Measurements from ENCODE around the gene LRP2.
A peak's percentile ranks its signal among the peaks of the same experiment; 100 is the strongest.

LRP2 gene

DNA sequence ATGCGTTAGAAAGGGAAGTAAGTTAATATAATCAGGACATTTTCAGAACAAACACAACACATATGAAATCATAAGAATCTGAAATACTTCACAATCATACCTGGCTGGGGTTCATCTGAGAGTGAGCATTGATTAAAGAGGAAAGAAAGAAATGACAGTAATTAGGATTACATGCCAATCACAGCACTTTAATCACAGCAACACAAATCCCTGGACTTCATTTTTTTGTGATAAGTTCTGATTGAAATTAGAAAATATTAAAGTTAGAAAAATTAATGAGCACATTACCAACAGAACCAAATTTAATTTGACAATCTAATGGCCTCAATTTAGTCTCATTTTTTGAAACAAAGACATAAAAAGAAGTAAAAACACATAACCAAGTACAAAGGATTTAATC is 121.9 kb downstream of the LRP2 start:
- DNase-seq (ENCODE audit: low read depth), result no peak

DNA sequence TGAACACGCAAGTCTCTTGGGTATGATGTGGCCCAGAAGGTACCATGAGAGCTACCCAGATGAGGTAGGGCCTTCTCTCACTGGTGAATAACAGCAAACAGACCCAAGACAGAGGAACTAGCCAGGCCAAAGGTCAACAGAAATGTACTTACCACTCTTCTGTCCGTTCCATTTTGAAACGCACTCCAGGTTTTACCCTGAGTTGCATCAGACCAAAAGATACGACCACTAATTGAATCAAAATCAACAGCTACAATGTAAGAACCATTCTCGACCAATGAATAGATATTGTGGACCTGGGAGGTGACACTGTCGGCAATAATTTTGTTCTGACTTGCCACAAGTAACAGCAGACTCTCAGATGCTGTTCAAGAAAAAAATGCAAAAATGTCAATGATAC is 124.4 kb downstream of the LRP2 start:
- DNase-seq (ENCODE audit: low read depth), result no peak

- DNase-seq (ENCODE audit: low read depth), result no peak
Observed at GRCh38 chr2:169237286-169237685, 125.0 kb downstream of the LRP2 start.

GRCh38 chr2:169232551-169233154 is 129.7 kb downstream of the LRP2 start:
- DNase-seq (ENCODE audit: low read depth), result no peak

GRCh38 chr2:169230204-169230603 is 132.1 kb downstream of the LRP2 start:
- no peak for DNase-seq (ENCODE audit: low read depth)

DNA sequence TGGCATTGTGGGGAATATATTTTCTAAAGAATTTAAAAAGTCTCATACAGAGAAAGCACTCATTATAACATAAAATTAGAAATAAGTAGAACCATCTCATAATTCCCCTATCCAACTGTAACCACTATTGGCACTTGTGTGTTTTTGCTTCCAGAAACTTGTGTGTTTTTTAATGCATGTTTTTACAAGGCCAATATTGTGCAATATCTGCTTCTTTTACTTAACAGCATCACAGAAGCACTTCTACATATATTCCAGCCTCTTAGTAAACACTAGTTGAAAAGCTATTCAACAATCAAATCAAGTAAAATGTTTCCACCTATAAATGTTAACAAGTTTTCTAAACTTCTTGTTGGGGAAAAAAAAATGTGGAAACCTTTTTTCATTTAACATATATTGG is 132.7 kb downstream of the LRP2 start:
- DNase-seq (ENCODE audit: low read depth), result no peak

DNA sequence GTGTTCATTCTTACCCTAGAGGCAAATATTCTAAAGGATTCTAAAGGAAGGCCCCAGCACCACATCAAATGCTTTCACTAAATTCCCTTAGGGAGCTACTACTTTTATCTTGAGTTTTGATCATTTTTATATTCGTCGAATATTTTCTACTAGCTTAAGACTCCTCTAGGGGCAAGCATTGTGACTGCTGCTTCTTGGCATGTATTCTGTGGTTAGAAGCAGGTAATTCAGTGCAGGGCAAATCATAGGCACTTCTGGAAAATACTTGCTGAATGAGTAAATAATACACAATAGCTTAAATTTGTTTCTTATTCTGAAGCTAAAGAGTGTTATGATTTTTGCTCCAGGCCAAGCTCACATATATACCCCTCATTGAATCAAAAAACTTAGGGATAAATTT is 136.4 kb downstream of the LRP2 start:
- no peak for DNase-seq (ENCODE audit: low read depth)

DNA sequence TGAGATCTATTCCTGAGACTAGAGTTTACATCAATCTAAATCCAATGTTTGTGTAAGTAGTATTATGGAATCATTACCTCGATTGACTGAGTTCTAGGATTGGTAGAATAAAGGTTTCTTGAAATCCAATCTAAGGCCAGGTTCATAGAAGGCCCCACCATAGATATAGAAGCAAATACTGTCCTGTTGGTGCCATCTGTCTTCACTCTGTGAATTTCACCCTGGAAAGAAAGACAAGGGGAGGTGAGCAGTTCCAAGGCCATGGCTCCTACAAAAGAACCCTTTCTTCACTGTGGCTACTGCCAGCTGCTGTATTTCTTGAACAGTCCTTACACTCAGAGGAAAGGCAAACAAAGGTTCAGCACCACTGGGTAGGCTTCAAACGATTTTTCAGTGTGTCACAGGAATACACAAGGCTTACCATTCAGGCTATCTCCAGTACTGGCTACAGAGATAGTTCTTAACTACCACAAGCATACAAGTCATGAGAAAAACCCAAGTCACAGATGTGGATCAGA is 137.0 kb downstream of the LRP2 start:
- no peak for DNase-seq (ENCODE audit: low read depth)

DNA sequence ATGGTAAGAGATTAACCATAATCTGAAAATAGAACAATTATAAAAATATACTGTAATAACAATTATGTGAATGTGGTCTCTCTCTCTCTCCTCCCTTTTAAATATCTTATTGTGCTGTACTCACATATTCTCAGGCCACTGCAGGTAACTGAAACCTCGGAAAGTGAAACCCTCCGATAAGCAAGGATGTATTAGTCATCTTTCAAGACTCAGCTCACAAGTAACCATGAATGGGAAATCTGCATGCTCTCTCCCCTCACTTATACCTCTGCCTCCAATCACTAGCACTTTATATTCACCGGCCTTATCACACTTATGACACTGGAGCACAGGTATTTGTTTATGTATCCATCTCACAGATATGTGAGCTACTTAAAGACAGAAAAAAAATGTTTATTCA is 139.7 kb downstream of the LRP2 start:
- DNase-seq (ENCODE audit: low read depth), result no peak

- DNase-seq (ENCODE audit: low read depth), result peak; percentile 2
Observed at GRCh38 chr2:169221745-169222369, 140.5 kb downstream of the LRP2 start.

GRCh38 chr2:169210917-169211316 is 151.4 kb downstream of the LRP2 start:
- no peak for DNase-seq (ENCODE audit: low read depth)

DNA sequence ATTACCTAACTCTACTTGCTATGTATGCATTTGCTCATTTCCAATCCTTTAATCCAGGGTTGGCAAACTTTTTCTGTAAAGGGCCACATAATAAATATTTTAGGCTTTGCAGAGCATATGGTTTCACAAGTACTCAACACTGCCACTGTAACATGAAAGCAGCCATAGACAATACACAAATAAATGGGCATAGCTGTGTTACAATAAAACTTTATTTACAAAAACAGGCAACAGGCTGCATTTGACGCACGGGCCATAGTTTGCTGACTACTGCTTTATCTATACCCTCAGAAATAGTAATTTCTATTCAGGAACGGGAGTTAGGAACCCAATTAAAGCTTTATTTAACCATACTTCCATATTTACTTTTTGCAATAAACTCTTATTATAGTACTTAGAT is 154.3 kb downstream of the LRP2 start:
- no peak for DNase-seq (ENCODE audit: low read depth)

GRCh38 chr2:169205176-169205575 is 157.2 kb downstream of the LRP2 start:
- no peak for DNase-seq (ENCODE audit: low read depth)

- DNase-seq (ENCODE audit: low read depth), result no peak
Observed at GRCh38 chr2:169203952-169204351, 158.4 kb downstream of the LRP2 start.

DNA sequence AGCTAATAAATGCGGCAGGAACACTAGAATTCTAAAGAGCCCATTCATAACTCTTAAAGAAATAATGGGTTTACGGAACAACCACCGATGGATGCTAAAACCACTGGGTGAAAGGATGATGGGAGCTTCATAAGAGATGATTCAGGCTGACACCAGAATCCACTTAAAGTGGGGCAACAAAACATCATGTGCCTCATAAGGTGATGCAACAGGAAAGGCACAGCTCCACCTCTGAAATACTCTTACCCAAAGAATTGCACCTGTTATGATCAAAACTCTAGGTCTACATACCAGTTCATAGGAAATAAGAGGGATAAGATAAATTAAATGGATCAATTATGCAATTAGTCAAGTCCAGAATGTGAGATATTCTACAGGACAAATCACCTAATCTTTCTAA is 161.6 kb downstream of the LRP2 start:
- DNase-seq (ENCODE audit: low read depth), result no peak

GRCh38 chr2:169193618-169194017 is 168.7 kb downstream of the LRP2 start:
- DNase-seq (ENCODE audit: low read depth), result no peak

DNA sequence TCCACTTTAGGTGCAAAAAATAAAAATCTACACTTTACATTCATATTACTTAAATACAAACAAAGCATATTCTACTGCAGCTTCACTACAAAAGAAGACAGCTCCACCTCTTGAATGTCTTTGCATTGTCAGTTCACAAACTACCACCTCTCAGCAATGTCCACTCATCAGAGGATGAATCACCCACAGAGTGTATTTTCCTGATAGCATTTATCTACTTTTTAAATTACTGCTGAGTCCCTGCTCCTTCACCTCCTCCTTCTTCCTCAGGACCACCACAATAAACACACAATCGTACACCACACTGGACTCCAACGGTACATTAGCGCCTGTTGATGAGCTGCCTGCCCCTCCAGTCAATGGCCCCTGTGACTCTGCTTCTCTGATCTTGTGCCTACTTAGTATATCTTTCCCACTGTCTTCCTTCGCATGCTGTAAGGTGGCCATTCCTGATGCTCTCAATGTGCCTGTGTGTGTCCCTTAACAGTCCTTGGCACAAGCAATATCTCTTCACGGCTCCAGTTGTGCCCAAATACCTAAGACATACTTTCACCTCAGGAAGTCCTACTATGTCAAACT is 172.0 kb downstream of the LRP2 start:
- no peak for DNase-seq (ENCODE audit: low read depth)

- DNase-seq (ENCODE audit: low read depth), result peak; percentile 6
Observed at GRCh38 chr2:169189132-169189531, 173.2 kb downstream of the LRP2 start.

DNA sequence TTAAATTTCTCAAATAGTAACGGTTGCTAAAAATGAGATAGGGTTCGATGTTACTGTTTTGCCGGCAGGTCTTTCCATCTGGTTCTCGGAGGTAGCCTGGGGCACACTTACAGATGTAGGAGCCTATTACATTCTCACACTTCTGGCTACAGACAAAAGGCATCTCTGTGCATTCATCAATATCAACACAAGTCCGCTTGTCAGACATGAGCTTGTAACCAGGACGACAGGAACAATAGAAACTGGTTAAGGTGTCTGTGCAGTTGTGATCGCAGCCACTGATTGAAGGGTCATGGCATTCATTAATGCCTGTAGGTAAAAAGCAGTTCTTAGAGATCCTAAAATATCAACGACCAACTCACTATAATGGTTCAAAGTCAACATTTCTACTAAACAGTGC is 176.6 kb downstream of the LRP2 start:
- no peak for DNase-seq (ENCODE audit: low read depth)

GRCh38 chr2:169184074-169184473 is 178.3 kb downstream of the LRP2 start:
- DNase-seq (ENCODE audit: low read depth), result no peak

GRCh38 chr2:169182573-169182972 is 179.8 kb downstream of the LRP2 start:
- DNase-seq (ENCODE audit: low read depth), result no peak

- no peak for DNase-seq (ENCODE audit: low read depth)
Observed at GRCh38 chr2:169178804-169179390, 183.4 kb downstream of the LRP2 start.

DNA sequence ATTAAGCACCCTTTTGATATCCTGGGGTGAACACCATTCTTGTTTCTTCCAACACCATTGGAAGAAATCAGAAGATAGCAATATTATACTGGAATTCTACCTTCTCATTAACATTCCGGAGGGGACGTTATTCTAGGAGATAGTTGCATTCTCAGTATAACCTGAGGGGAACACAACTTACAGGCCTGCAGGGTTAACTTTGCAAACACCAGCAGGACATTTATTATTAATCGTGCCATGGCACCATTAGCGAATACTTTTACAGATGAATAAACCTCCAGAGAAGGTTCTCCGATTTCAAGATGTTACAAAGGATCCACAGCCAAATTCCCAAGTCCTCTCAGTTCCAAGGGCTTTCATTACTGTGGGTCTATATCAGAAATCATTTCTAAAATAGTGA is 184.0 kb downstream of the LRP2 start:
- no peak for DNase-seq (ENCODE audit: low read depth)

Measured in stromal cell of bone marrow (primary cell).